ENCODE measurements around the gene STARD13.

- no peak for TF ChIP-seq CTCF (IDR thresholded peaks at IDR 0.05; ENCODE audit: insufficient read depth, low read length)
- TF ChIP-seq POLR2AphosphoS5 (IDR thresholded peaks at IDR 0.05; ENCODE audit: low read depth), result no peak
- no peak for TF ChIP-seq SPI1 (IDR thresholded peaks at IDR 0.05; ENCODE audit: borderline replicate concordance, low read depth)
- no peak for TF ChIP-seq REST (IDR thresholded peaks at IDR 0.05; ENCODE audit: insufficient replicate concordance, low read depth)
- no peak for TF ChIP-seq GABPA (IDR thresholded peaks at IDR 0.05; ENCODE audit: low read depth)
Observed at GRCh38 chr13:33072759-33073158, 212.8 kb downstream of the STARD13 start.
